Prostate gland (tissue), 2 donors: ENCODE measurements around the gene PTK6.

ENCODE experiments used
- POLR2A ChIP-seq: fragments of 450-650 bp; IDR thresholded peaks from one replicate; pipeline ENCODE4 v1.6.1; 2016; ENCODE audit warnings: antibody characterized with exemption, mild to moderate bottlenecking
- TF ChIP-seq, protein P1 (sequence below), 4 experiments: fragments of 200-600 bp in 2 of 4; fragments of 450-650 bp in 2 of 4; sonication (generic) in 2 of 4; IDR thresholded peaks; 1 replicate in 3 of 4; 2 replicates in 1 of 4; pipeline ENCODE4 v1.5.1; 2016 to 2019; ENCODE audit warnings: antibody characterized with exemption in 4 of 4, mild to moderate bottlenecking in 2 of 4, moderate library complexity in 2 of 4

DNA sequence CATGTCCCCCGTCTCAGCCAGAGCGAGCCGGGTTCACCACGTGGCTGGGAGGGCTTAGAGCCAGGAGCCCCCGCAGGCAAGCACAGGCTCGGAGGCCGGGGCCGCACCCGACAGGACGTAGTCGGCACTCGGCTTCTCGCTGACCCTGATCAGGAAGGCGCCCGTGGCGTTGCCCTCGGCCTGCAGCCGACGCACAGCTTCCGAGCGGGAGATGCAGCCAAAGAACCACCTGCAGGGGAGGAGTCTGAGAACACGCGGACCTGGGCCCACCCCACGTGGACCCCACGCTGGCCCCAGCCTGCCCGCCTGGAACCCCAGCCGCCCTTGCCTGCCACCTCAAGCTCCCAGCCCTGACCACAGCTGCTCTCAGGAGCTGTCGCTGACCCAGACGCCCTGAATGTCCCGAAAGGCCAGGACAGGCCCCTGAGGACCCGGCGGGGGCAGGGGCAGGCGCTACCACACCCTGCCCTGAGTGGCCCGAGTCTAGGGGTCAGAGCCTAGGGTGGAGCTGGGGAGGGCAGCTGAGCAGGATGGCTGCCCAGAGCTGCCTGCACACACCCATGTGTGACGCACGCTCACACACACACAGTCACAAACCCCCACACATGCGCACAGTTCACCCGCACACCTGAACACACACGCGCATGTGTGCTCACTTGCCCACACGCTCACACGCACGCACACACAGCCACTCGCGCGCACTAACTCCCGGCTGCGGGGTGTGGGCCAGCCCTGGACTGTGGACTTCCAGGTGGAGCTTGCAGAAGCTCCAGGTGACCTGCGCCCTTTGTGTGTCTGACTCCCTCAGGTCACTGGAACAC lies 2.1 kb downstream of the PTK6 start:
- TF ChIP-seq, protein P1, sequence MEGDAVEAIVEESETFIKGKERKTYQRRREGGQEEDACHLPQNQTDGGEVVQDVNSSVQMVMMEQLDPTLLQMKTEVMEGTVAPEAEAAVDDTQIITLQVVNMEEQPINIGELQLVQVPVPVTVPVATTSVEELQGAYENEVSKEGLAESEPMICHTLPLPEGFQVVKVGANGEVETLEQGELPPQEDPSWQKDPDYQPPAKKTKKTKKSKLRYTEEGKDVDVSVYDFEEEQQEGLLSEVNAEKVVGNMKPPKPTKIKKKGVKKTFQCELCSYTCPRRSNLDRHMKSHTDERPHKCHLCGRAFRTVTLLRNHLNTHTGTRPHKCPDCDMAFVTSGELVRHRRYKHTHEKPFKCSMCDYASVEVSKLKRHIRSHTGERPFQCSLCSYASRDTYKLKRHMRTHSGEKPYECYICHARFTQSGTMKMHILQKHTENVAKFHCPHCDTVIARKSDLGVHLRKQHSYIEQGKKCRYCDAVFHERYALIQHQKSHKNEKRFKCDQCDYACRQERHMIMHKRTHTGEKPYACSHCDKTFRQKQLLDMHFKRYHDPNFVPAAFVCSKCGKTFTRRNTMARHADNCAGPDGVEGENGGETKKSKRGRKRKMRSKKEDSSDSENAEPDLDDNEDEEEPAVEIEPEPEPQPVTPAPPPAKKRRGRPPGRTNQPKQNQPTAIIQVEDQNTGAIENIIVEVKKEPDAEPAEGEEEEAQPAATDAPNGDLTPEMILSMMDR (IDR thresholded peaks at IDR 0.05): no peak
- no peak for TF ChIP-seq POLR2A
